GM12878 (cell line): ENCODE measurements around the gene DMRT2. TPM values are rescaled to one million over a fixed set of nuclear protein-coding genes. Genes with fewer than 3 reads are reported as not detected.
A peak's percentile ranks its signal among the peaks of the same experiment; 100 is the strongest.

ENCODE experiments used
- ATF7 ChIP-seq: fragments of 450-650 bp; IDR thresholded peaks from 2 replicates; pipeline ENCODE4 v1.6.1; 2016; ENCODE audit warnings: low read depth, mild to moderate bottlenecking
- BMI1 ChIP-seq: fragments of 450-650 bp; IDR thresholded peaks from 2 replicates; pipeline ENCODE4 v1.6.1; 2016; ENCODE audit warnings: mild to moderate bottlenecking, moderate library complexity, borderline replicate concordance
- EGR1 ChIP-seq, 2 experiments: IDR thresholded peaks; 1 replicate in 1 of 2; 2 replicates in 1 of 2; pipeline ENCODE4 v1.6.1; 2011 to 2012; ENCODE audit warnings: low read depth in 2 of 2, low read length in 2 of 2, borderline replicate concordance in 1 of 2, mild to moderate bottlenecking in 1 of 2, moderate library complexity in 1 of 2
- FOS ChIP-seq: IDR thresholded peaks from 3 replicates; pipeline ENCODE4 v1.6.1; 2011; ENCODE audit warnings: borderline replicate concordance; ENCODE audit not compliant: insufficient read length; ENCODE audit errors: extremely low read depth
- IKZF1 ChIP-seq: fragments of 450-650 bp; conservative IDR thresholded peaks from 2 replicates; pipeline ENCODE4 v1.6.1; 2017; ENCODE audit warnings: antibody characterized with exemption, mild to moderate bottlenecking
- MTA2 ChIP-seq: fragments of 450-650 bp; IDR thresholded peaks from 2 replicates; pipeline ENCODE4 v1.6.1; 2016; ENCODE audit warnings: low read depth, mild to moderate bottlenecking, moderate library complexity
- RB1 ChIP-seq: fragments of 450-650 bp; formaldehyde crosslinking; IDR thresholded peaks from 2 replicates; pipeline ENCODE4 v1.6.1; 2017; ENCODE audit warnings: mild to moderate bottlenecking, borderline replicate concordance
- RELA ChIP-seq: fragments of 450-650 bp; IDR thresholded peaks from 2 replicates; pipeline ENCODE4 v1.8.0; 2014; ENCODE audit warnings: borderline replicate concordance; ENCODE audit not compliant: partially characterized antibody
- SIN3A ChIP-seq: IDR thresholded peaks from 2 replicates; pipeline ENCODE4 v1.6.1; 2012; ENCODE audit warnings: low read depth, low read length, improper control_type of control experiment
- SMARCA5 ChIP-seq: fragments of 450-650 bp; IDR thresholded peaks from 2 replicates; pipeline ENCODE4 v1.6.1; 2017; ENCODE audit warnings: mild to moderate bottlenecking
- STAT3 ChIP-seq: IDR thresholded peaks from 2 replicates; pipeline ENCODE4 v1.6.1; 2011; ENCODE audit warnings: low read depth, low read length, improper control_type of control experiment
- polyA plus RNA-seq, 11 experiments: library from polyadenylated mRNA; depleted of rRNA in 4 of 11; unstranded in 6 of 11; stranded (reverse) in 5 of 11; fragments of >200 nt; fragmentation: Nextera tagmentation in 4 of 11; fragmentation: Illumina TruSeq in 1 of 11; extraction: Ambion mirVana in 4 of 11; extraction: Trizol in 1 of 11; gene quantifications; 1 replicate in 1 of 11; 2 replicates in 10 of 11; pipeline versions ENCODE4 v1.2.1 to v1.2.3, GENCODE V29; 2011 to 2016; ENCODE audit warnings: inconsistent platforms in 2 of 11, missing spikeins in 2 of 11, low read depth in 1 of 11
- total RNA-seq, 4 experiments: library from RNA; depleted of rRNA in 3 of 4; stranded (reverse); fragments of >200 nt in 3 of 4; fragmentation: Illumina TruSeq in 1 of 4; extraction: Trizol in 1 of 4; gene quantifications; 2 replicates each; pipeline versions ENCODE4 v1.2.1 to v1.2.3, GENCODE V29; 2013 to 2021
- TF ChIP-seq, protein P1 (sequence below): fragments of 450-650 bp; IDR thresholded peaks from 2 replicates; pipeline ENCODE4 v1.6.1; 2017; ENCODE audit warnings: low read depth, mild to moderate bottlenecking, moderate library complexity
- TF ChIP-seq, protein P2 (sequence below): fragments of 450-650 bp; IDR thresholded peaks from 2 replicates; pipeline ENCODE4 v1.6.1; 2016; ENCODE audit warnings: mild to moderate bottlenecking

The DMRT2 gene
- total and polyA plus RNA-seq, 10 of the 15 experiments (the other 5 are each of a cell fraction or from before 2014, with no cell fraction given), result 0.08 to 50.2 (median 0.69) TPM

DNA sequence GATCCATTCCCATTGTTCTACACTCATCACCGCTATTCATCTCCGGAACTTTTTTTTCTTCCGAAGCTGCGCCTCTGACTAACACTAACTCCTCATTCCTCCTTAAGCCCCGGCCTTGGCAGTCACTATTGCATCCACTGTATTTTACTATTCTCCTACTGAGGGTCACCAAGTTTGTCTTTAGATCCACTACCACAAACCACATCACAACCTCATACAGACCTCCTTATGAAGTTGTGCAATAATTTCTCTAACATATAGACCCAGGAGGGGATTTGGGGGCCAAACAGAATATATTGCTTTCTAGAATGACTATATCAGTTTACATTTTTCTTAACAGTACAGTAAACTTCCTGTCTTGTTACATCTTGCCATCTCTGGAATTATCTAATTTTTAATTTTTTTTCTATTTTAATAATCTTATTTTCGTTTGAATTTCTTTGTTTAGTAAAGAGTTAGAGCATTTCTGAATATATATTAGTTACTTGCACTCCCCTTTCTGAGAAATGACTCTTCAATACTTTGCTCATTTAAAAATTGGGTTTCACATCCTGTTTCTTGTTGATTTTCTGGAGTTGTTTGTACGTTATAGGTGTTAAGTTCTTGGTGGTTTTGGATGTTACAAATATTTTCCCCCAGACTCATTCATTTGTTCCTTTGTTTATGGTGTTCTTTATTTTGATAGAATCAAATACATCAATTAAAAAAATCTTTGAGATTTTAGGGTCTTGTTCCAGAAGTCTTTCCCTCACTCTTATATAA, 37.1 kb downstream of the DMRT2 start (continued):
- TF ChIP-seq FOS (no peak), EGR1 (IDR thresholded peaks at IDR 0.05; ENCODE audit: borderline replicate concordance in 1 of 2, low read depth in 2 of 2, low read length in 2 of 2) (no peak), SMARCA5 (peak; percentile 18; the same call in 1 of the 2 replicates), ATF7 (peak; percentile 75), BMI1 (peak; percentile 80), RELA (no peak), MTA2 (peak; percentile 92), IKZF1 (0 out of 2 replicates have a peak, but pooled peaks have one; percentile 29), RB1 (no peak), STAT3 (no peak), SIN3A (no peak)
- TF ChIP-seq, protein P1, sequence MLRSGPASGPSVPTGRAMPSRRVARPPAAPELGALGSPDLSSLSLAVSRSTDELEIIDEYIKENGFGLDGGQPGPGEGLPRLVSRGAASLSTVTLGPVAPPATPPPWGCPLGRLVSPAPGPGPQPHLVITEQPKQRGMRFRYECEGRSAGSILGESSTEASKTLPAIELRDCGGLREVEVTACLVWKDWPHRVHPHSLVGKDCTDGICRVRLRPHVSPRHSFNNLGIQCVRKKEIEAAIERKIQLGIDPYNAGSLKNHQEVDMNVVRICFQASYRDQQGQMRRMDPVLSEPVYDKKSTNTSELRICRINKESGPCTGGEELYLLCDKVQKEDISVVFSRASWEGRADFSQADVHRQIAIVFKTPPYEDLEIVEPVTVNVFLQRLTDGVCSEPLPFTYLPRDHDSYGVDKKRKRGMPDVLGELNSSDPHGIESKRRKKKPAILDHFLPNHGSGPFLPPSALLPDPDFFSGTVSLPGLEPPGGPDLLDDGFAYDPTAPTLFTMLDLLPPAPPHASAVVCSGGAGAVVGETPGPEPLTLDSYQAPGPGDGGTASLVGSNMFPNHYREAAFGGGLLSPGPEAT, result peak; percentile 83; the same call in 1 of the 2 replicates
- TF ChIP-seq, protein P2, sequence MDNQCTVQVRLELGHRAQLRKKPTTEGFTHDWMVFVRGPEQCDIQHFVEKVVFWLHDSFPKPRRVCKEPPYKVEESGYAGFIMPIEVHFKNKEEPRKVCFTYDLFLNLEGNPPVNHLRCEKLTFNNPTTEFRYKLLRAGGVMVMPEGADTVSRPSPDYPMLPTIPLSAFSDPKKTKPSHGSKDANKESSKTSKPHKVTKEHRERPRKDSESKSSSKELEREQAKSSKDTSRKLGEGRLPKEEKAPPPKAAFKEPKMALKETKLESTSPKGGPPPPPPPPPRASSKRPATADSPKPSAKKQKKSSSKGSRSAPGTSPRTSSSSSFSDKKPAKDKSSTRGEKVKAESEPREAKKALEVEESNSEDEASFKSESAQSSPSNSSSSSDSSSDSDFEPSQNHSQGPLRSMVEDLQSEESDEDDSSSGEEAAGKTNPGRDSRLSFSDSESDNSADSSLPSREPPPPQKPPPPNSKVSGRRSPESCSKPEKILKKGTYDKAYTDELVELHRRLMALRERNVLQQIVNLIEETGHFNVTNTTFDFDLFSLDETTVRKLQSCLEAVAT, result 0 out of 2 replicates have a peak, but pooled peaks have one; percentile 26
